Adrenal gland (tissue), 5 donors: ENCODE data around the gene HTR5A.

Experiments used
- CTCF ChIP-seq, 6 experiments: fragments of 450-650 bp in 4 of 6; fragments of 200-600 bp in 2 of 6; sonication (generic) in 1 of 6; IDR thresholded peaks; 1 replicate in 5 of 6; 2 replicates in 1 of 6; pipeline versions ENCODE4 v1.5.1 to v1.8.0; 2016 to 2021; ENCODE audit warnings: antibody characterized with exemption in 6 of 6, mild to moderate bottlenecking in 2 of 6, moderate library complexity in 1 of 6
- POLR2A ChIP-seq, 2 donors: fragments of 450-650 bp; IDR thresholded peaks; one replicate each; pipeline ENCODE4 v1.6.1; 2017; ENCODE audit warnings: antibody characterized with exemption in 2 of 2, mild to moderate bottlenecking in 2 of 2, moderate library complexity in 1 of 2
- donor health status: DM: no; HTN: no; CAD: no.

DNA sequence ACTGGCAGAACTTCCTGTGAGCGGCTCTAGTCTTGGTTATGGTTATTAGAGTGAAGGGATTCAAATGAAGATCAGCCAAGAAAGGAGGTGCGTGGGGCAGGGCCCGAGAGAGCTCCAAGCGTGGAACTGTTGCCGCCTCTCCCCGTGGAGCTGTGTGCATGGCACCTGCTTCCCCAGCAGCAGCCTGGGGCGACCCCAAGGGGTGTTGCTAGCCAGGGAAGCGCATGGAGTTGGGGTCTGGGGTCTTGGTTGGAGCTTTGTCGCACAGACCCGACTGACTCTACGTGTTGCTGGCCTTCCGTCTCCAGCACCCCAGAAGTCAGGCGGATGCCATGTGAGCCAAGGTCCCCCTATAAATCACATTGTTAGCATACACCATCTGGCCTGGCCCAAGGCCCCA is 61.0 kb downstream of the HTR5A start:
- TF ChIP-seq CTCF (IDR thresholded peaks at IDR 0.05) = no peak
- no peak for TF ChIP-seq POLR2A (IDR thresholded peaks at IDR 0.05)
